HEK293 (cell line): ENCODE data around the gene GPR107.
A peak's percentile ranks its signal among the peaks of the same experiment; 100 is the strongest.

Experiments used
- CTCF ChIA-PET: fragments of 350-600 bp; formaldehyde crosslinking; extraction: SDS; loops from one replicate; lab custom pipeline; 2021; ENCODE audit warnings: antibody characterized with exemption; lab: Yijun Ruan, JAX
- POLR2A ChIA-PET: fragments of 300-600 bp; formaldehyde crosslinking; extraction: SDS; loops from one replicate; lab custom pipeline; 2020; ENCODE audit warnings: antibody characterized with exemption, inconsistent platforms; lab: Yijun Ruan, JAX
- H3K27ac ChIP-seq: fragments of 200-500 bp; sonication (Bioruptor generic); 2 replicates; pipeline ENCODE4 v1.5.1; 2014; ENCODE audit warnings: low read depth, low read length, control low read depth, inconsistent platforms; ENCODE audit errors: extremely low read depth
- H3K36me3 ChIP-seq, 2 experiments: fragments of 200-500 bp in 1 of 2; sonication (Bioruptor generic) in 1 of 2; 1 replicate in 1 of 2; 2 replicates in 1 of 2; pipeline ENCODE4 v1.5.1; 2014 to 2017; ENCODE audit warnings: inconsistent platforms in 2 of 2, low read length in 2 of 2; ENCODE audit not compliant: control insufficient read depth in 2 of 2, insufficient read depth in 1 of 2
- H3K4me1 ChIP-seq: fragments of 200-500 bp; sonication (Bioruptor generic); 2 replicates; pipeline ENCODE4 v1.5.1; 2014; ENCODE audit warnings: mild to moderate bottlenecking, low read length, inconsistent platforms; ENCODE audit not compliant: control insufficient read depth, insufficient read depth
- H3K4me3 ChIP-seq: 2 replicates; pipeline ENCODE4 v1.5.1; 2011; ENCODE audit warnings: low read depth, mild to moderate bottlenecking, control low read depth, low read length, moderate library complexity
- H3K9me3 ChIP-seq: fragments of 200-500 bp; sonication (Bioruptor generic); 2 replicates; pipeline ENCODE4 v1.5.1; 2014; ENCODE audit warnings: low read depth, low read length, inconsistent platforms; ENCODE audit not compliant: control insufficient read depth, insufficient read depth
- HOXA7 ChIP-seq: sonication (generic); formaldehyde crosslinking; IDR thresholded peaks from 2 replicates; pipeline ENCODE4 v1.8.1; 2022; ENCODE audit warnings: missing genetic modification reagents, borderline replicate concordance
- KLF1 ChIP-seq: fragments of 450-650 bp; formaldehyde crosslinking; IDR thresholded peaks from 2 replicates; pipeline ENCODE4 v1.5.1; 2016; ENCODE audit warnings: missing biosample characterization, missing genetic modification characterization
- KLF7 ChIP-seq: fragments of 450-650 bp; formaldehyde crosslinking; IDR thresholded peaks from 2 replicates; pipeline ENCODE4 v1.5.1; 2016; ENCODE audit warnings: missing biosample characterization, missing genetic modification characterization, borderline replicate concordance
- PRDM10 ChIP-seq: fragments of 450-650 bp; formaldehyde crosslinking; IDR thresholded peaks from 2 replicates; pipeline ENCODE4 v1.5.1; 2016; ENCODE audit warnings: missing biosample characterization, missing genetic modification characterization
- TCF7L2 ChIP-seq: IDR thresholded peaks from 2 replicates; pipeline ENCODE4 v1.6.1; 2011; ENCODE audit warnings: low read depth, mild to moderate bottlenecking, inconsistent platforms, low read length, moderate library complexity, borderline replicate concordance
- TRIM28 ChIP-seq: IDR thresholded peaks from 2 replicates; pipeline ENCODE4 v1.6.1; 2011; ENCODE audit warnings: low read length, control low read depth, borderline replicate concordance
- YY2 ChIP-seq: fragments of 450-650 bp; formaldehyde crosslinking; IDR thresholded peaks from 2 replicates; pipeline ENCODE4 v1.5.1; 2016; ENCODE audit warnings: missing biosample characterization, missing genetic modification characterization
- ZBTB21 ChIP-seq: fragments of 450-650 bp; formaldehyde crosslinking; IDR thresholded peaks from 2 replicates; pipeline ENCODE4 v1.5.1; 2017; ENCODE audit warnings: missing biosample characterization, missing genetic modification characterization
- ZBTB26 ChIP-seq: fragments of 450-650 bp; formaldehyde crosslinking; optimal IDR thresholded peaks from 2 replicates; pipeline ENCODE3; 2016; ENCODE audit warnings: missing biosample characterization, mild to moderate bottlenecking, missing genetic modification characterization
- ZBTB6 ChIP-seq: fragments of 450-650 bp; formaldehyde crosslinking; IDR thresholded peaks from 2 replicates; pipeline ENCODE4 v1.5.1; 2017; ENCODE audit warnings: missing biosample characterization, missing genetic modification characterization
- ZBTB8A ChIP-seq: fragments of 450-650 bp; formaldehyde crosslinking; IDR thresholded peaks from 2 replicates; pipeline ENCODE4 v1.5.1; 2016; ENCODE audit warnings: missing biosample characterization, missing genetic modification characterization
- ZNF146 ChIP-seq: fragments of 450-650 bp; formaldehyde crosslinking; IDR thresholded peaks from 2 replicates; pipeline ENCODE4 v1.5.1; 2016; ENCODE audit warnings: missing biosample characterization, missing genetic modification characterization
- ZNF169 ChIP-seq: fragments of 450-650 bp; formaldehyde crosslinking; IDR thresholded peaks from 2 replicates; pipeline ENCODE4 v1.5.1; 2016; ENCODE audit warnings: missing biosample characterization, missing genetic modification characterization
- ZNF202 ChIP-seq: fragments of 450-650 bp; formaldehyde crosslinking; IDR thresholded peaks from 2 replicates; pipeline ENCODE4 v1.5.1; 2016; ENCODE audit warnings: missing biosample characterization, missing genetic modification characterization, borderline replicate concordance
- ZNF280D ChIP-seq: fragments of 450-650 bp; formaldehyde crosslinking; IDR thresholded peaks from 2 replicates; pipeline ENCODE4 v1.5.1; 2016; ENCODE audit warnings: missing biosample characterization, missing genetic modification characterization
- ZNF335 ChIP-seq: fragments of 450-650 bp; formaldehyde crosslinking; conservative IDR thresholded peaks from 2 replicates; pipeline ENCODE4 v1.5.1; 2016; ENCODE audit warnings: missing biosample characterization, missing genetic modification characterization
- ZNF394 ChIP-seq: fragments of 450-650 bp; formaldehyde crosslinking; IDR thresholded peaks from 2 replicates; pipeline ENCODE4 v1.5.1; 2016; ENCODE audit warnings: missing biosample characterization, missing genetic modification characterization, mild to moderate bottlenecking, moderate library complexity, borderline replicate concordance
- ZNF501 ChIP-seq: fragments of 450-650 bp; formaldehyde crosslinking; IDR thresholded peaks from 2 replicates; pipeline ENCODE4 v1.5.1; 2016; ENCODE audit warnings: missing biosample characterization, missing genetic modification characterization
- ZNF521 ChIP-seq: fragments of 450-650 bp; formaldehyde crosslinking; IDR thresholded peaks from 2 replicates; pipeline ENCODE4 v1.5.1; 2017; ENCODE audit warnings: missing biosample characterization, mild to moderate bottlenecking, missing genetic modification characterization
- ZNF621 ChIP-seq: fragments of 450-650 bp; formaldehyde crosslinking; IDR thresholded peaks from 2 replicates; pipeline ENCODE4 v1.5.1; 2017; ENCODE audit warnings: missing biosample characterization, missing genetic modification characterization
- ZNF623 ChIP-seq: fragments of 450-650 bp; formaldehyde crosslinking; IDR thresholded peaks from 2 replicates; pipeline ENCODE4 v1.5.1; 2016; ENCODE audit warnings: missing biosample characterization, missing genetic modification characterization
- ZNF658 ChIP-seq: fragments of 450-650 bp; formaldehyde crosslinking; IDR thresholded peaks from 2 replicates; pipeline ENCODE4; 2016; ENCODE audit warnings: missing biosample characterization, missing genetic modification characterization
- ZNF664 ChIP-seq: fragments of 450-650 bp; formaldehyde crosslinking; IDR thresholded peaks from 2 replicates; pipeline ENCODE4 v1.5.1; 2016; ENCODE audit warnings: missing biosample characterization, missing genetic modification characterization
- ZNF670 ChIP-seq: fragments of 450-650 bp; formaldehyde crosslinking; IDR thresholded peaks from 2 replicates; pipeline ENCODE4 v1.5.1; 2016; ENCODE audit warnings: missing biosample characterization, missing genetic modification characterization, low read depth
- ZNF677 ChIP-seq: fragments of 450-650 bp; IDR thresholded peaks from 2 replicates; pipeline ENCODE4 v1.5.0; 2018; ENCODE audit warnings: missing biosample characterization, mild to moderate bottlenecking, missing genetic modification characterization, moderate library complexity
- ZNF768 ChIP-seq: fragments of 450-650 bp; formaldehyde crosslinking; IDR thresholded peaks from 2 replicates; pipeline ENCODE4 v1.5.1; 2018; ENCODE audit warnings: missing biosample characterization, mild to moderate bottlenecking, missing genetic modification characterization
- ZSCAN18 ChIP-seq: fragments of 450-650 bp; formaldehyde crosslinking; IDR thresholded peaks from 2 replicates; pipeline ENCODE4 v1.5.1; 2016; ENCODE audit warnings: missing biosample characterization, missing genetic modification characterization

GPR107 gene

GRCh38 chr9:130177898-130178805 is 124.4 kb downstream of the GPR107 start:
- H3K36me3 ChIP-seq: peaks cover 0 to 8% of the 10 kb centered on the region in 2 experiments; a peak in 1 of 3 replicates
- no peaks in the 10 kb centered on the region for H3K9me3 ChIP-seq
- H3K4me3 ChIP-seq: no peak overlapping the region
- CTCF ChIA-PET: interaction anchor here (0.7 kb wide), 1 partner anchor 25 kb away, joined by 4 read pairs; no protein-coding TSS in a partner anchor
- H3K27ac ChIP-seq: no peak overlapping the region
- peaks cover 7% of the 10 kb centered on the region for H3K4me1 ChIP-seq
- POLR2A ChIA-PET: interaction anchor here (1.3 to 1.6 kb wide), 2 partner anchors 9 to 16 kb away, joined by 4 read pairs; no protein-coding TSS in a partner anchor
- no peak for TF ChIP-seq ZNF621 (tag by site-specific recombination)
- TF ChIP-seq ZNF623 (tag by site-specific recombination): peak; percentile 38; the same call in 1 of the 2 replicates
- TF ChIP-seq KLF1: no peak
- peak; percentile 65 for TF ChIP-seq ZBTB8A (tag by site-specific recombination)
- no peak for TF ChIP-seq YY2
- no peak for TF ChIP-seq ZBTB21 (tag by site-specific recombination)
- no peak for TF ChIP-seq ZNF280D (tag by site-specific recombination)
- TF ChIP-seq TCF7L2: no peak
- peak; percentile 94 for TF ChIP-seq ZBTB6 (tag by site-specific recombination)
- peak; percentile 54; the same call in 1 of the 2 replicates for TF ChIP-seq ZNF394 (tag by site-specific recombination)
- no peak for TF ChIP-seq ZNF664
- TF ChIP-seq TRIM28: no peak
- peak; percentile 90 for TF ChIP-seq PRDM10 (tag by site-specific recombination)
- TF ChIP-seq ZNF501: no peak
- no peak for TF ChIP-seq ZNF146
- no peak for TF ChIP-seq ZNF670 (tag by site-specific recombination)
- no peak for TF ChIP-seq ZNF335 (tag by site-specific recombination)
- no peak for TF ChIP-seq ZNF768 (tag by site-specific recombination)
- no peak for TF ChIP-seq ZNF521
- TF ChIP-seq ZBTB26 (tag by site-specific recombination): no peak
- no peak for TF ChIP-seq HOXA7 (CRISPR knock-in tag)
- TF ChIP-seq ZNF169 (tag by site-specific recombination): no peak
- no peak for TF ChIP-seq ZSCAN18 (tag by site-specific recombination)
- TF ChIP-seq KLF7 (tag by site-specific recombination): no peak
- no peak for TF ChIP-seq ZNF202
- no peak for TF ChIP-seq ZNF658
- no peak for TF ChIP-seq ZNF677 (tag by site-specific recombination)
